ENCODE data around the gene INIP.

GRCh38 chr9:112753725-112754124, 35.8 kb upstream of the INIP start:
- TF ChIP-seq CTCF (conservative IDR thresholded peaks at IDR 0.05) (no peak), EZH2 (IDR thresholded peaks at IDR 0.05; ENCODE audit: low read depth) (no peak)
